HAP-1 (cell line): ENCODE results near the gene YEATS4.
"Not testable (repeated sequence)": the region's sequence is repeated elsewhere in the genome, so short reads cannot be mapped to it uniquely, and the experiment has no call there.

Experiments
- DNase-seq, 2 experiments: peaks; one replicate each; pipeline ENCODE4 v3.0.0-alpha.2; 2016 to 2020; ENCODE audit warnings: low spot score in 2 of 2
- H3K27me3 ChIP-seq: fragments of 250-450 bp; sonication (Bioruptor Pico); 2 replicates; pipeline ENCODE4 v1.5.1; 2020; ENCODE audit warnings: low read depth, mild to moderate bottlenecking, moderate library complexity
- H3K36me3 ChIP-seq: fragments of 250-450 bp; sonication (Bioruptor Pico); replicated peaks from 2 replicates; pipeline ENCODE4 v1.5.1; 2020; ENCODE audit warnings: mild to moderate bottlenecking
- H3K4me1 ChIP-seq: fragments of 250-450 bp; sonication (Bioruptor Pico); 2 replicates; pipeline ENCODE4 v1.5.1; 2020; ENCODE audit warnings: mild to moderate bottlenecking
- H3K4me3 ChIP-seq: fragments of 250-450 bp; sonication (Bioruptor Pico); 2 replicates; pipeline ENCODE4 v1.5.1; 2020; ENCODE audit warnings: mild to moderate bottlenecking, moderate library complexity
- H3K9me3 ChIP-seq: fragments of 250-450 bp; sonication (Bioruptor Pico); 2 replicates; pipeline ENCODE4 v1.5.1; 2020; ENCODE audit warnings: mild to moderate bottlenecking, moderate library complexity
- in situ Hi-C: fragments of 300-500 bp; cut with MboI; formaldehyde crosslinking; loops from 3 replicates; pipeline ENCODE4 v1.14.3; 2020; ENCODE audit warnings: low sequenced_read_pairs, inconsistent platforms, mixed read lengths

Gene YEATS4

DNA sequence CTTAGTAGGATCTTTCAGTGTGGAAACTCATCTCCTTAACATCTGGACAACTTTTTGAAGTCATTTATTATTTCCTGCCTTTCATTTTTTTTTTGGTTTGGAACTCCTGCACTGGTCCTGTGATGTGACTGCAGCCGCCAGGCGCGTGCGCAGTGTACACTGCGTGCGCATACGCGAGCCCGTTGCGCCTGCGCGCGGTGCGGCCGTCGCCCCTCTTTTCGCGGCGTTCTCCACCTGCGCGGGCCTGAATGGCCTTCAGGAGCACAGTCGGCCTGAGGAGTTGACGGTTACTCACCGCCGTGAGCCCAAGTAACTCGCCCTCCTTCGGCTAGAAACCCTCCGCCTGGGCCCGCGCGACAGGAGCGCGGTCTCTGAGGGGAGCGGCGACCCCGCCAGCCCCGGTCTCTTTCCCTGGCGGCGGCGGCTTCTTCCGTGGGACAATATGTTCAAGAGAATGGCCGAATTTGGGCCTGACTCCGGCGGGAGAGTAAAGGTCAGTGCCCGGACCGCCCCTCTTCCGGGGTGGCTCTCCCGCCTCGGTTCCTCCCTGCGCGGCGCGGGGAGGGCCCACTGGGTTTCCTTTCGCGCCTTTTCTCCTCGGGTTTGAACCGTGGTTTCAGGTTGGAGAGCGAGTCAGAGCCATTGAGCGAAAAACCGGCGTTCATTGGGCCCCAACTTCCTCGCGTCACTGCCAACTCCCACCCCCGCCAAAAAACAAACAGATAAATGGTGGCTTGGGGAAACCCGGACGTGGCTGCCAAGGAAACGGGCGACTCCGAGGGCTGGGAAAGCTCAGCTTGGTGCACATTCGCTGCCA, at the start of gene YEATS4:
YEATS4 (plus strand) TSS at position 213 of the 817 bp plus-strand sequence; CDS start at position 443, 230 bp downstream.
- H3K4me3 ChIP-seq = peak within 1 kb of the TSS; percentile 83
- no peaks in the 10 kb centered on the region for H3K9me3 ChIP-seq
- peaks cover 6% of the 10 kb centered on the region for H3K4me1 ChIP-seq
- H3K27me3 ChIP-seq = no peaks in the 10 kb centered on the region
- in situ Hi-C loops = no loop called here
- peak; percentile 79 to 88 for DNase-seq
- peaks cover 18% of the 10 kb centered on the region for H3K36me3 ChIP-seq

DNA sequence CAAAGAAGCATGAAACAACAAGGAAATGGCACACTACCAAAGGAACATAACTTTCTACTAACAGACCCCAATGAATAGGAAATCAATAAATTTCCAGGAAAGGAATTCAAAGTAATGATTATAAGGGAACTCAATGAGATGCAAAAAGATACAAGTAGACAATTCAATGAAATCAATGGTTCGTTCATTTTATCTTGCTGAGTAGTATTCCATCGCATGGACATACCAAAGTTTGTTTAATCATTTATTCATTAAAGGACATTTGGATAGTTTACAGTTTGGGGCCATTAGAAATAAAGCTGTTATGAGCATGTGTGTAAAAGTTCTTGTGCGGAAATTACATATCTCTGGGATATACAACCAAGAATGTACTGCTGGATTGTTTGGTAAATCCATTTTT, 46.3 kb upstream of the YEATS4 start:
- Histone ChIP-seq H3K9me3 (no peaks in the 10 kb centered on the region; the same call in 1 of the 2 replicates), H3K36me3 (no peaks in the 10 kb centered on the region), H3K27me3 (no peaks in the 10 kb centered on the region), H3K4me3 (no peak overlapping the region), H3K4me1 (no peaks in the 10 kb centered on the region)
- in situ Hi-C loops = no loop called here
- DNase-seq = no peak

DNA sequence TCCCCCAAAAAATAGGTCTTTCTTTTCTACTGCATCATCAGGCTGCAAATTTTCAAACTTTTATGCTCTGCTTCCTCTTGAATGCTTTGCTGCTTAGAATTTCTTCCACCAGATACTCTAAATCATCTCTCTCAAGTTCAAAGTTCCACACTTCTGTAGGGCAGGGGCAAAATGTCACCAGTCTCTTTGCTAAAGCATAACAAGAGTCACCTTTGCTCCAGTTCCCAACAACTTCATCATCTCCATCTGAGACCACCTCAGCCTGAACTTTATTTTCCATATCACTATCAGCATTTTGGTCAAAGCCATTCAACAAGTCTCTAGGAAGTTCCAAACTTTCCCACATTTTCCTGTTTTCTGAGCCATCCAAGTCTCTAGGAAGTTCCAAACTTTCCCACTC, 42.8 kb upstream of the YEATS4 start:
- H3K9me3 ChIP-seq, H3K27me3 ChIP-seq, H3K4me1 ChIP-seq, DNase-seq, H3K4me3 ChIP-seq, H3K36me3 ChIP-seq, in situ Hi-C loops: not testable (repeated sequence)

GRCh38 chr12:69317233-69317632, 42.3 kb upstream of the YEATS4 start:
- H3K4me1 ChIP-seq, DNase-seq, H3K9me3 ChIP-seq, H3K36me3 ChIP-seq, in situ Hi-C loops, H3K27me3 ChIP-seq, H3K4me3 ChIP-seq: not testable (repeated sequence)

GRCh38 chr12:69318225-69318624, 41.3 kb upstream of the YEATS4 start:
- no peaks in the 10 kb centered on the region for H3K4me1 ChIP-seq
- in situ Hi-C loops = no loop called here
- peaks cover 4% of the 10 kb centered on the region for H3K27me3 ChIP-seq
- no peak for DNase-seq
- no peaks in the 10 kb centered on the region for H3K36me3 ChIP-seq
- H3K4me3 ChIP-seq = no peak overlapping the region
- peaks cover 2% of the 10 kb centered on the region; the same call in 1 of the 2 replicates for H3K9me3 ChIP-seq

DNA sequence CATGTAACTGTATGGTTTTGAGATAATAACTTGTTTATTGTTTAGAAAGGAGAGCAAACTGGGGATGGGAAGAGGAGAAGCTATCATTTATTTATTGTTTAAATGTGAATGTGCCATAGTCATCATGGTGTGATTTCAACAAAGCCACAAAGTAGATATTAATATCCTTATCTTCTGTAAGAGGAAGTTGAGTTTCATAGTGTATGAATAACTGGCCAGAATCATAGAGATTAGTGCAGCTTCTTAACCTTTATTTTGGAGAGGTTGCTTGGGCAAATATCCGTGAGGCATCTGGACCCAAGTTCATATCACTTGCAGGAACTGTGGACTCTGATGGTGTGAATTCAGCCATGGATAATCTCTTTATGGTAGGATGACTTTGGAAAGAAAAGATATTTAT, 38.2 kb upstream of the YEATS4 start:
- in situ Hi-C loops = no loop called here
- no peaks in the 10 kb centered on the region for H3K4me1 ChIP-seq
- DNase-seq = no peak
- no peaks in the 10 kb centered on the region for H3K36me3 ChIP-seq
- H3K9me3 ChIP-seq = peaks cover 2% of the 10 kb centered on the region; the same call in 1 of the 2 replicates
- peaks cover 4% of the 10 kb centered on the region for H3K27me3 ChIP-seq
- no peak overlapping the region for H3K4me3 ChIP-seq

GRCh38 chr12:69324797-69325466, 34.6 kb upstream of the YEATS4 start:
- no peak for DNase-seq
- H3K4me1 ChIP-seq = peaks cover 4% of the 10 kb centered on the region; the same call in 1 of the 2 replicates
- H3K27me3 ChIP-seq = peaks cover 14% of the 10 kb centered on the region
- in situ Hi-C loops = no loop called here
- H3K4me3 ChIP-seq = no peak overlapping the region
- no peaks in the 10 kb centered on the region for H3K9me3 ChIP-seq
- no peaks in the 10 kb centered on the region for H3K36me3 ChIP-seq

GRCh38 chr12:69328426-69328825, 31.1 kb upstream of the YEATS4 start:
- no peaks in the 10 kb centered on the region for H3K36me3 ChIP-seq
- in situ Hi-C loops = no loop called here
- no peak for DNase-seq
- H3K27me3 ChIP-seq = peaks cover 10% of the 10 kb centered on the region
- no peak overlapping the region for H3K4me3 ChIP-seq
- no peaks in the 10 kb centered on the region for H3K9me3 ChIP-seq
- peaks cover 7% of the 10 kb centered on the region for H3K4me1 ChIP-seq

DNA sequence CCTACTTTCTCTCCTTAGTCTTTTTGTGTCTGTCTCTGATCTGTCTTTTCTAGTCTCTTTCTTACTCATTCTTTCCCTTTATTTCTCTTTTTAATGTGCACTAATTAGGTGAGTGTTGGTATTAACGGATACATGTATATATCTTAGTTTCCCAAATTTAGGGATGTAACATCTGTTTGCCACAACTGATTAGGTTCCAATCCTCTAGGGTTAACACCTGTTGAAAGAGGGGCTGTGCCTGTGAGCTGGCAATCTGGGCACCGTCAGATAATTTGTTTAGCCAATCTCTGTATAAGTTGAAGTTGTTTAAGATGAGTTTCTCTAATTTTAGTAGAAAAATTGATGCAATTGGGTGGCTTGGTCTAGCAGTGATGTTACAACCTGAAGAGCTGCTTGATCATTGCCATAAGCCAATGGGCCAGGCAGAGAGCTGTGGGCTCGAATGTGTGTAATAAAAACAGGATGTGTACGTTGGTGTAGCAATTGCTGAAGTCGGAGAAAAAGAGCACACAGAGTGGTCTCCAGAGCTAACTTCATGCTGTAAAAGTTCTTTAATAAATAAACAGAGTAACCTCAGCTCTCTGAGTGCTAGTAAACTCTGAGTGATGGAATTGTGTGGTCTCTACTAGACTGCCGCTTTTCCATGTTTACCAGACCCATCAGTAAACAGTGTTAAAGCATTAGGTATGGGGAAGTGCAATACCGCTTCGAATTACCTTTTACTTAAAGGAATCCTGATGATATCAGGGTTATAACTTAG, 29.7 kb upstream of the YEATS4 start:
- H3K27me3 ChIP-seq = peaks cover 10% of the 10 kb centered on the region
- H3K4me1 ChIP-seq = peaks cover 7% of the 10 kb centered on the region
- H3K9me3 ChIP-seq = no peaks in the 10 kb centered on the region
- in situ Hi-C loops = no loop called here
- no peaks in the 10 kb centered on the region for H3K36me3 ChIP-seq
- DNase-seq = no peak
- no peak overlapping the region for H3K4me3 ChIP-seq

DNA sequence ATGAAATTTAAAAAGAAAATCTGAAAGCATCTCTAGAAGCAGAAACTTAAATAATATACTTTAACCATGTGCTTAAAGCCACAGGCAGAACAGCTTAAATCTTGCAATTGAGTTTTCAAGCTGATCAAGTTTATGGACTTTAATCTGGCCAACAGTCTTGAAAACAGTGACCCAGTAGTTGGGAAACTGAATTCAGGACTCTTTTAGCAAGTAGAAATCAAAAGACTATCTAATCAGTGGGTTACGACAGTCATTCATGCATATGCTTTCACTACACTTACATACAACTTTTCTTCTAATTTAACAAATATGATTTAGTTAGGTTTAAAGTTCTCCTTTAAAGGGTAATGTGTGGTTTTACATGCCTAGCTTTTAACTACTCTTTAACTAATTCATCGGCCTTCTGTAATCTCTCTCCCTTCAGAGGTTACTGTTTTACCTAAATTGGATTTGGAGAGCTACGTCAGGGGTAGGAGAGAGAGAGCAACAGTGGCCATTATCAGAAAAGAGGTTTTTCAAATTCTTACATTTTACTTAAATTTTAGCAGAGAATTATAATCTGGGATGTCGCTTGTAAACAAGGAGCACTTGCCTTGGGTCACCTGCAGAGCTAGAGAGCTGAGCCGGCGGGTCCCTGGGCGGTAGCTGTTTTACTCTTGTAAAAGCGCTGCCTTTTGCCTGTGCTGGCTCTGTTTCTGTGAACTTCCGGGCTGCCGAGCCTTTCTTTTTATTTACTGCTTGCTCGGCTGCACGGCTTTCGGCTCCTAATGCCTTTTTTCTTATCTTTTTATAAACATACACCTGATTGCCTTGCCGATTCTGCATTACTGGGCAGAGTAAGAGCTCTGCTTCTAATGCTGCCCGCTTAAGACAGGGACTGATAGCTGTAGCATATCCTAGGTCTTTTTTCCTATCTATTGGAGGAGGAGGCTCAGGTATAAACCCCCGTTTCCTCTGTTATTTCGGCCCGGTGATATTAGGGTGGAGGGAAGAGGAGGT, 28.8 kb upstream of the YEATS4 start:
- peak in 1 of 2 experiments; percentile 51 for DNase-seq
- H3K9me3 ChIP-seq = no peaks in the 10 kb centered on the region
- in situ Hi-C loops = no loop called here
- H3K36me3 ChIP-seq = no peaks in the 10 kb centered on the region
- H3K27me3 ChIP-seq = peaks cover 10% of the 10 kb centered on the region
- peaks cover 7% of the 10 kb centered on the region for H3K4me1 ChIP-seq
- peak overlapping the region; percentile 9 for H3K4me3 ChIP-seq

DNA sequence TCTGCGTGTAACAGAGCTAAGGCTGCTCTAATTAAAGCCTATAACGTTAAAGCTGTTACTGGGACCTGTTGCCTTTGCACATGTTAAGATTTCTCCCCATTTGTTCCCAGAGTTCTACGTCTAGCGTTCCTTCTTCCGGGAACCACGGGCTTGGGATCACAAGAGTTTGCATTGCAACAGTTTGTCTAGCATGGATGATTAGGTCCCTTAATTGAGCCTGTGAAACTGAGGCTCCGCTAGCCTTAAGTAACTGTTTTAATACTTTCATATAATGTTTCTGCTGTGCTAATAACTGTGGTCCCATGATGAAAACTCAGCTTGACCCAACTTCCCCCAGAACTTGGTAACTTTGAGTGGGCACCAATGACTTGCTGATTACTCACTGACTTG, 28.0 kb upstream of the YEATS4 start:
- no peaks in the 10 kb centered on the region for H3K36me3 ChIP-seq
- in situ Hi-C loops = no loop called here
- no peaks in the 10 kb centered on the region for H3K9me3 ChIP-seq
- peaks cover 10% of the 10 kb centered on the region for H3K27me3 ChIP-seq
- no peak overlapping the region for H3K4me3 ChIP-seq
- no peak for DNase-seq
- peaks cover 7% of the 10 kb centered on the region for H3K4me1 ChIP-seq

GRCh38 chr12:69331909-69332684, 27.4 kb upstream of the YEATS4 start:
- H3K36me3 ChIP-seq = no peaks in the 10 kb centered on the region
- H3K9me3 ChIP-seq = no peaks in the 10 kb centered on the region
- in situ Hi-C loops = no loop called here
- H3K27me3 ChIP-seq = peaks cover 10% of the 10 kb centered on the region
- H3K4me1 ChIP-seq = peaks cover 7% of the 10 kb centered on the region
- H3K4me3 ChIP-seq = no peak overlapping the region
- no peak for DNase-seq
